ENCODE data around the gene PRR5.
A peak's percentile ranks its signal among the peaks of the same experiment; 100 is the strongest.
"Not testable (repeated sequence)": the region's sequence is repeated elsewhere in the genome, so short reads cannot be mapped to it uniquely, and the experiment has no call there.

Gene PRR5, protein sequence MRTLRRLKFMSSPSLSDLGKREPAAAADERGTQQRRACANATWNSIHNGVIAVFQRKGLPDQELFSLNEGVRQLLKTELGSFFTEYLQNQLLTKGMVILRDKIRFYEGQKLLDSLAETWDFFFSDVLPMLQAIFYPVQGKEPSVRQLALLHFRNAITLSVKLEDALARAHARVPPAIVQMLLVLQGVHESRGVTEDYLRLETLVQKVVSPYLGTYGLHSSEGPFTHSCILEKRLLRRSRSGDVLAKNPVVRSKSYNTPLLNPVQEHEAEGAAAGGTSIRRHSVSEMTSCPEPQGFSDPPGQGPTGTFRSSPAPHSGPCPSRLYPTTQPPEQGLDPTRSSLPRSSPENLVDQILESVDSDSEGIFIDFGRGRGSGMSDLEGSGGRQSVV

DNA sequence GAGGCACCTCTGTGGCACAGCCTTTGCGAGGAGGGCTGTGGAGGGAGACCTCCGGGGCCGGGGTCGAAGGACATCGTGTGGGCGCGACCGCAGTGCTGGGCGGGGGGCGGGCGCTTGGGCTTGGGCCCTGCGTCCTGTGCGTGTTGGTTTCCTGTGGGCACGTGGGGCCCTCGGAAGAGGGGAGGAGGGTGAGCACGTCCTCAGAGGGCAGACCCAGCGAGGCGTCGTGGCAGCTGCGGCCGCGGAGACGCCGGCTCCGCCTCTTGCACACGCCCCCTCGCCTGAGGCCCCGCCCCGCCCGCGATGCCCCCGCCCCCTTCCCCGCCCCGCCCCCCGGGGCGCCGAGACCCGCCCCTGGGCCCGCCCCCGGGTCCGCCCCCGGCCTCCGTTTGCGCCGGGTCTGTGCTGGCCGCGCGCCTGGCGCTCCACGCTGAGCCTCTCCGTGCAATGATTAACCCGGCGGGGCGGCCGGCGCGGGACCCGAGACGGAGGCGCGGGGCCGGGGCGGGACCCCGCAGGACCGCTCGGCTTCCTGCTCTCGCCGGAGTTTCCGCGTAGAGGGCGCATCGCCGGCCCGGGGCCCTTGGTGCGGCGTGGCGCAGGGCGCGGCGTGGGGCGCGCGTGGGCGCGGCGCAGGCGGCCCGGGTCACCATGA is at the start of gene PRR5:
Gene PRR5, plus strand, starts transcription at position 381 of the 655 bp plus-strand sequence. Its CDS starts 271 bp downstream, at position 652.
- DNase-seq (ENCODE audit: low spot score) = peak; percentile 90

DNA sequence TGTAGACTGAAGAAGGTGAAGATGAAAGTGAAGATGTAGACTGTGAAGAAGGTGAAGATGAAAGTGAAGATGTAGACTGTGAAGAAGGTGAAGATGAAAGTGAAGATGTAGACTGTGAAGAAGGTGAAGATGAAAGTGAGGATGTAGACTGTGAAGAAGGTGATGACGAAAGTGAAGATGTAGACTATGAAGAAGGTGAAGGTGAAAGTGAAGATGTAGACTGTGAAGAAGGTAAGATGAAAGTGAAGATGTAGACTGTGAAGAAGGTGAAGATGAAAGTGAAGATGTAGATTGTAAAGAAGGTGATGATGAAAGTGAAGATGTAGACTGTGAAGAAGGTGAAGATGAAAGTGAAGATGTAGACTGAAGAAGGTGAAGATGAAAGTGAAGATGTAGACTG is 49.1 kb upstream of the PRR5 start:
- DNase-seq (ENCODE audit: low spot score) = not testable (repeated sequence)

DNA sequence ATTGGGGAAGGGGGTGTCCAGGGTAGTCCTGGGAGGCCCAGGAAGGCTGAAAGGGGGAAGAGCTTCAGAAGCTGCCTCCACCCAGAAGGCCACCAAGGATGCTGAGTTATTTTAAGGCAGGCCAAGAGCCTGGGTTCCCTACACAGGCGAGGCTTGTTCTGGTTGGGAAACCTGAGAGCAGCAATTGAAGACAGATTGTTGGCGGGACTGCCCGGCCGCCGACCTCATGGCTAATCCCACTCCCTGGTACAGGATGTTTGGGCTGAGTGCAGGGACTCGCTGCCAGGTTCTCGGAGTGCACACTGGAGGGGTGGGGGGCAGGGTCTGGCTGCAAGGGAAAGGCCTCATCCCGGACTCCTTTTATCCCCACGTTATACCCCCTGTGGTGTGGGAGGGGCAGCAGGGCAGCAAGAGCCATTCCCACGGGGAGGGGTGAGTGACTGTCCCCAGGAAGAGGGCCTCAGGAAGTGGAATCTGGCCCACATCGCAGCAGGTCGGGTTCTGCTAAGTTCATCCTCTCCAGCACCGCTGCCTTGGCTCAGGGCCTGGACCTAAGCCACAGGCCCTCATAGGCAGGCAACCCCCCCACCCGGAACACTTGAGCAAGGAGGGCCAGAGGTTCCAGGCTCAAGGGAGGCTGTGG is 43.6 kb upstream of the PRR5 start:
- DNase-seq (ENCODE audit: low spot score) = peak; percentile 77

DNA sequence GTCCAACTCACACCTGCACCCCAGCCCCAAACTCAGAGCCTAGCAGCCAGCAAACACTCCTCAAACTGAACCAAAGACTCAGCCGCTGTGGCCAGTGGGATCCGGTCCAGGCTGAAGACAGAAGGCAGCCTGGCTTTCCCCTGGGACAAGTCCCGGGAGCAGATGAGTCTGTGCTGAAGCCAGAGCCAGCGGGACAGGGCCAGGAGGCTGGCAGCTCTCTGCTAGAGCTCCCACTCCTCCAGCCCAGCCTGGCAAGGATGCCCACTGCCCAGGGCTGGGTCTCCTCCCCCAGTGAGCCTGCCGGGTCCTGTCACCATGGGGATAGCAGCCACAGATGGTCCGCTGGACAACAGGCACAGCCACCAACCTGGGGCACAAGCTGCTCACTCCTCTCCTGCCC is 42.9 kb upstream of the PRR5 start:
- peak; percentile 75 for DNase-seq (ENCODE audit: low spot score)

DNA sequence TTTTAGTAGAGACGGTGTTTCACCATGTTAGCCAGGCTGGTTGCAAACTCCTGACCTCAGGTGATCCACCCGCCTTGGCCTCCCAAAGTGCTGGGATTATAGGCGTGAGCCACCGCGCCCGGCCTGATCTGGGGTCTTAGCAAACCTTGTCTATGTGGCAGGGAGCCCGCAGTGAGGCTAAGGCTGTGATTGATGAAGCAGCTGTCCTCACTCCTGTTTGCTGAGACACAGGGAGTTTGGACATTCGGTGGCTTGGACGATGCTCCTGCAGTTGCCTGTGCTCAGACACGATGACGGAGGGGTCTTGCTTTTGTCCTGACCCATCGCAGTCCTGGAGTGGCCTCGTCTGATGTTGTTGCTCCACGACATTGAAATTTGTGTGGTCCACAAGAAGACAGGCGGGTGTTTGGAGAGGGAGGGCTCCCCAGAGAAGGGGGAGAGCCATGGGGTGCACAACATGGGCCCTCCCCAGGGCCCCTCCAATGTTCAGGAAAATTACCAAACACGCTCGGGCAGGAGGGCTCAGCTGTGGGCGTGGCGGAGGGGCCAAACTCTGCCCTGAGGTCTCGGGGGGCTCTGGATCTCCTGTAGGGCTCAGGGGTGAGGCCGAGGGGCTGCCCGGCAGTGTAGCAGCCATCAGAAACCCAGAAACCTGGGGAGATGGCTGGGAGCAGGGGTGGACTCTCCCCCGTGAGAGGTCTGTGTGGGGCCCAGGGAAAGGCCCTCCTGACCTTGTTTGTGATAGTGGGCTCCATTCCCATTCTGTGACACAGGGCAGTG is 41.8 kb upstream of the PRR5 start:
- DNase-seq (ENCODE audit: low spot score) = no peak

DNA sequence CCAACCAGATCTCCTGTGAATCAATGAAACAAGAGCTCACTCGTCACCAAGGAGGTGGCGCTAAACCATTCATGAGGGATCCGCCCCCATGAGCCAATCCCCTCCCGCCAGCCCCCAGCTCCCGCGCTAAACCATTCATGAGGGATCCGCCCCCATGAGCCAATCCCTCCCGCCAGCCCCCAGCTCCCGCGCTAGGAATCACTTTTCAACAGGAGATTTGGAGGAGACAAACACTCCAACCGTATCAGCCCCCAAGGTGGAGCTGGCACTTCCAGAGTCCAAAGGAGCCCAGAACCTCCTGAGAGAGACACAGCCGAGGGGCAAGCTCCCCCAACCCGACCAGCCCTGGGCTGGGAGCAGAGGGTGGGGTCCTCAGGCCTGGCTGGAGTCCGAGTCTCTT is 40.9 kb upstream of the PRR5 start:
- DNase-seq (ENCODE audit: low spot score) = no peak

DNA sequence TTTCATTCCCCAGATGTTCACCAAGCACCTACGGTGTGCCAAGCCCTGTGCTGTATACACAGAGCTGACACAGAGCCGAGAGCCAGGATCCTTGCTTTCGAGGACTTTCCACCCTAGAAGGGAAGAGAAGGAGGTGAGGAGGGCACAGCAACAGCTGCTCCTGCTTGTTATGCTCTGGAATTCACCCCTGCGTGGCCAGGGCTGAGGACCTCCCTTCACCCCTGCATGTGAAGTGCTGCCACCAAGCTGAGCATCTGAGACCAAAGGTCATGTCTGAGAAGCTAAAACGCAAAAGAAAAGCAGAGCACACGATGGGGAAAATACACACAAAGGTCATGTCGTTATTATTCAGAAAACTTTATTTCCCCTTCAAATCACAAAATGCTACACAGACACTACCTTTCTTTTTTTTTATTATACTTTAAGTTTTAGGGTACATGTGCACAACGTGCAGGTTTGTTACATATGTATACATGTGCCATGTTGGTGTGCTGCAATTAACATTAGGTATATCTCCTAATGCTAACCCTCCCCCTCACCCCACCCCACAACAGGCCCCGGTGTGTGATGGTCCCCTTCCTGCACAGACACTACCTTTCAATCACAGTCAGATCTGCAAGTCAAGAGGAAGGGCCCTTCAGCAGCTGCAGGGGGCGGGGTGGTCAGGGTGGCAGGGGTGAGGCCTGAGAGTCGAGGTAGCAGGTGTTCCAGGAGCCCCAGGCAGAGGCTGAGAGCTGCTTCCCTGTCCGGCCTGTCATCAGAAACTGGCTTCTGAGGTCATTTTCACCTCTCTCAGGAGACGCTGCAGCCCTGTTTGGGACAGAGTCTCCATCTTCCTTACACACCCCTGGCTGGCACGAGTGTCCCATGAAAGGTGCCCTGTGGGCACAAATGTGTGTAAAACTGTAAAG is 40.1 kb upstream of the PRR5 start:
- no peak for DNase-seq (ENCODE audit: low spot score)

DNA sequence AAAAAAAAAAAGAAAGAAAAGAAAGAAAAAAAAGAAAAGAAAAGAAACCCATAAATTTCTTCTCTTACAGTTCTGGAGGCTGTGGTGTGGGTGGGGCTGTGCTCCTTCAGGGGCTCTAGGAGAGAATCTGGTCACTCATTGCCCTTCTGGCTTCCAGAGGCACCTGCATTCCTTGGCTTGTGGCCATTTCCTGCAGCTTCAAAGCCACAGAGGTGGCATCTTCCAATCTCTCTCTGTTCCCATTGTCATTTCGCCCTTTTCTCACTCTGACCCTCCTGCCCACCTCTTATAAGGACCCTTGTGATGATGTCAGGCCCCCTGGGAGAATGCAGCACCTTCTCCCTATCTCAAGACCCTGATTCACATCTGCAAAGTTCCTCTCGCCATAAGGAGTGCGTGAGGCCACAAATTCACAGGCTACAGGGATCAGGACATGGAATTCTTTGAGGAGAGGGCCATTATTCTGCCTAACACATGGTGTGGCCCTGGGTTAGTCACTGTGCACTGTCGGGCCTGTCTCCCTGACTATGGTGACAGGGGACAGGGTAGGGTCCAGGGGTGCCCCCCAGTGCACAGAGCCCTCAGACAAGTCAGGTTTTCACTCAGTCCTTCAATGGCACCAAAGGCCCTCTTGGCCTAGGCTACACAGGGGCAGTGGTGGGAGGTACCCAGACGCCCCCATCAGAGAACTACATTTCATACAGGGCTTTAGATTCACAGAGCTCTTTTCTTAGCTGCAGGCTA is 38.6 kb upstream of the PRR5 start:
- no peak for DNase-seq (ENCODE audit: low spot score)

DNA sequence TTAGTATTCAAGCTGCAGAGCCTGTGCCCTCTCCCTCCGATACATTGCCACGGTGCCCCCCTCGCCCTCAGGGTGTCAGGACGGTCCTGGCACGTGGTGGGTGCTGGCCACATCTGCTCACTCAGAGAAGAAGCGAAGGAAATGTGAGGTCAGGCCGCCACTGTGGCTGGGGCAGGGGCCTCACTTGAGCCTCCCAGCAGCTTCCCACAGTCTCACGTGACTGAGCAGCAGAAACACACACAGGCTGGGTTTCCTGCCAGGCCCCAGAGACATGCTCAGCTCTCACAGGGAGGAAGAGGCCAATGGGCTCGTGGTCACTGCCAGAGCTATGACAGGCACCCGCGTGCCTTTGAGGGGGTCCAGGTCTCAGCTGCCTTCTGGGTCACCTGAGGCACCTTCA is 37.9 kb upstream of the PRR5 start:
- no peak for DNase-seq (ENCODE audit: low spot score)

DNA sequence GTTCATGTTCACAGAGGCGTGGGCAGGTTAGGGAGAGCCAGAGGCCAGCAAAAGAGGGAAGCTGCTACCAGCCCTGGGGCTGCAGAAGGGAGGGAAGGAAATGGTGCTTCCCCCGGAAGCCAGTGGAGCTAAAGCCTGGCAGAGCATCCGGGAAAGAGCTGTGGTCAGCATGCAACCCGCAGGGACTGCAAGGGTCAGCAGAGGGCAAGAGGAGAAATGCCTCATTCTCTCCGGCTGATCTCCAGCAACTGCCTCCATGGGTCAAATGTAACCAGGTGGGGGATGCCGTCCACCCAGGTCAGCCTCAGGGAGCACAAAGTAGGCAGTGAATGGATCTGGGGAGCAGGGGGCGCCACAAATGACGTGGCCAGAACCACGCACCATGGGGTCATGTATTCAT is 36.9 kb upstream of the PRR5 start:
- DNase-seq (ENCODE audit: low spot score) = no peak

DNA sequence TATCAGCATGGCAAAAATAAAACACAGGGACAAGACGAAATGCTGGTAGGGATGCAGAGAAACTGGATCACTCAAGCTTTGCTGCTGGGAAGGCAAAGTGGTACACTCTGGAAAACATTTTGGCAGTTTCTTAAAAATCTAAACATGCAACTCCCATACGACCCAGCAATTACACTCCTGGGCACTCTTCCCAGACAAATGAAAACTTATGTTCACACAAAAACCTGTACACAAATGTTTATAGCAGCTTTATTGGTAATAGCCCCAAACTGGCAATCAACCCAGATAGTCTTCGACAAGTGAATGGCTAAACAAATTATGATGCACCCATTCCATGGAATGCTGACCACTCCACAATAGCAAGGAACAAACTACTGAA is 35.8 kb upstream of the PRR5 start:
- no peak for DNase-seq (ENCODE audit: low spot score)

DNA sequence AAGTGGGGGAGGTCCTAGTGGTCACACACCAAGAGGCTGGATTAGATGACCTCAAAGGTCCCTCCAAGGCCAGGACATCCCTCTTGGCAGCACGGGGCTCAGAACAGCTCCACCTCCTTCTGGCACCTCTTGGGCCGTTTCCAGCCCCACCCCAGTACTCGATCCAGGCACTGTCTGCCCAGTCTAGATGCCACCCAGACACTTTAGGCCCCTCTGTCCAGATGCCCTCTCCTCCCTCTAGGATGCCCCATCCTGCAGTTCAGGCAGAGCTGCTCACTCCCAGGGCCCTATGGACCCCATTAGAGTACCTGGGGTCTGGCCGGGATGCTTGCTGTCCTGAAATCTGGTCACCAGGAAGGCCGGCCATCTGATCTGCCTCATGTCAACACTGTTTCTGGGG is 34.7 kb upstream of the PRR5 start:
- no peak for DNase-seq (ENCODE audit: low spot score)

DNA sequence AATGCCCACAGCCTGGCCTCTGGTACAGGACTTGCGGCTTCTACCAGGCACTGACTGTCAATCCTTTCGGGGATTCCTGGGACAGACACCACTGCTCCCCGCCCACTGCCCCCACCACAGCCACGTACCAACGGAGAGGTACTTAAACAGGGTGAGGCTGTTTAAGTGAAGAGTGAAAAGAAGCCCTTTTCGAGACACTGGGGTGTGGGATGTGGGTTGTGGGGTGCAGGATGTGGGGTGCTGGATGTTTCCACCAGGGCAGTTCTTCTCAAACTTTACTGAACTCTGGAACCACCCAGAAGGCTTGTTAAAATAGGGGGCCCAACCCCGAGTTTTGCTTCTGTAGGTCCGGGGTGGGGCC is 34.2 kb upstream of the PRR5 start:
- no peak for DNase-seq (ENCODE audit: low spot score)

DNA sequence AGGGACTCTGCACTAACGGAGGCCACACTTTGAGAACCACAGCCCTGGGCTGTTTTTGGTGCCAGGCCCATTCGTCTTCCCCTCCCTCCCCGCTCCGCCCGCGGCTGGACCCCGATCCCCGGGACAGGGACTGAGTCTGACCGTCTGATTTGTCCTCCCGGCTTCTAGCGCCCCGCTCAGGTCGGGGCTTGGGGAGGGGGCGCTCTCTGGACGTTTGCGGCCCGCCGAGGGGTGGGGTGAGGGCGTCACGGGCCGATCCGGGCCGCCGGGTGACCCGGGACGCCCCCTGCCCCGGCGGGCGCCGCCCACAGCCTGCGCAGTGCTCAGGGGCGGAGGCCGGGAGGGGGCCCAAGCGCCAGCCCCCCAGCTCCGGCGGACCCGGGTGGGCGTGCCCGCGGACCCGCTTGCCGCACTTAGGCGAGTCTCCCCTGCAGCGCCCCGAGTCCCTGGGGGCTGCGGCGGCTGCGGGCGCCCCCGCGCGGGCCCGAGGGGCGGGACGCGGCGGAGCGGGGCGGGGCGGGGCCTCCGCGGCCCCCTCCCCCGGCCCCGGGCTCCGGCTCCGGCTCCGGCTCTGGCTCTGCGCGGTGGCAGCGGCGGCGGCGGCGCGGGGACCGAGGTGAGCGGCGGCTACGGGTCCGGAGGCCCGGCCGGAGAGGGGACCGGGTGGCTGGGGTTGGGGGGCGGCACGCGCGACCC is 33.7 kb upstream of the PRR5 start:
- DNase-seq (ENCODE audit: low spot score) = peak; percentile 58

DNA sequence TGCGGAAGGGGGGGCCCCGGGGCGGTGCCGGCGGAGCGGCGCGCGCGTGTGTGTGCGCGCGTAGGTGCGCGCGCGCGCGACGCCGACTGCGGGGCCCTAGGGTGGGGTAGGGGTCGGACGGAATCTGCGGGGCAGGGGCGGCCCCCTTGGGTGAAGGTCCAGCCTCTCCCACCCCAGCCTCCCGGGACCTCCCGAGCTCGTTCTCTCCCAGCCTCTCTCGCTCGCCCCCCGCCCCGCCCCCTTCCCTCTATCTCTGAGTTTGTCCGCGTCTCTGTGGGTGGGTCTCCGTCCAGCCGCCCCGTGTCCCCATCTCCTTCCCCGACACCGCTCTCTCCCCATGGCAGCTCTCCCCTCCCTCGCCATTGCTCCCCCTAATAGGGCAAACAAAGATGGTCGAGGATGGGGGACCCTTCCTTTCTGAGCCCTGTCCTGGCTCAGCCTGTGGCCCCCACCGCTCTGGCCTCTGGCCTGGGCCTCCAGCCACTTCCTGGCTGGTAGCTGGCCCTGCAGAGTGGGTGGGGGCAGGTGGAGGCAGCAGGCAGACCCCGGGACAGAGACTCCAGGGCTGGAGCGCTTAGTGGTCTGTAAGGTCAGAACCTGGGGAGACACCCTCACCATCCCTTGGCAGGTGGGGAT is 33.0 kb upstream of the PRR5 start:
- DNase-seq (ENCODE audit: low spot score) = no peak

DNA sequence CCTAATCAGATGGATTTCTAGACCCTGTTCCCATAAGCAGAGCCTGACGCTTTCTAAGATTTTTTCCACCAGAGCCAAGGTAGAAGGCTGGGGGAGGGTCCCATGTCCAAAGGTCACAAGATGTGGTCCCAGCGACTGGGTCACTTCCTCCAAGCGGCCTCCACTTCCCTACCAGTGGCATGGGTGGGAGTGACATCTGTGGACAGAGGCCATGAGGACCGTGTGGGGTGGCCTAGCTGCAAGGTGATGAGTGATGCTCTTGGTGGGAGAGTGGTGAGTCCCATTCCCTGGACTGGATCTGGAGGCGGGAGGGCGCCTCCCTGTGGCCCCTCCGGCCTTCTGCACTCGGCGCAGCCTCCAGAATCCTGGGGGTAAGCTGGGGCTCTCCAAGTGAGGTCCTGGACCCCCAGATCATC is 32.4 kb upstream of the PRR5 start:
- peak; percentile 67 for DNase-seq (ENCODE audit: low spot score)

DNA sequence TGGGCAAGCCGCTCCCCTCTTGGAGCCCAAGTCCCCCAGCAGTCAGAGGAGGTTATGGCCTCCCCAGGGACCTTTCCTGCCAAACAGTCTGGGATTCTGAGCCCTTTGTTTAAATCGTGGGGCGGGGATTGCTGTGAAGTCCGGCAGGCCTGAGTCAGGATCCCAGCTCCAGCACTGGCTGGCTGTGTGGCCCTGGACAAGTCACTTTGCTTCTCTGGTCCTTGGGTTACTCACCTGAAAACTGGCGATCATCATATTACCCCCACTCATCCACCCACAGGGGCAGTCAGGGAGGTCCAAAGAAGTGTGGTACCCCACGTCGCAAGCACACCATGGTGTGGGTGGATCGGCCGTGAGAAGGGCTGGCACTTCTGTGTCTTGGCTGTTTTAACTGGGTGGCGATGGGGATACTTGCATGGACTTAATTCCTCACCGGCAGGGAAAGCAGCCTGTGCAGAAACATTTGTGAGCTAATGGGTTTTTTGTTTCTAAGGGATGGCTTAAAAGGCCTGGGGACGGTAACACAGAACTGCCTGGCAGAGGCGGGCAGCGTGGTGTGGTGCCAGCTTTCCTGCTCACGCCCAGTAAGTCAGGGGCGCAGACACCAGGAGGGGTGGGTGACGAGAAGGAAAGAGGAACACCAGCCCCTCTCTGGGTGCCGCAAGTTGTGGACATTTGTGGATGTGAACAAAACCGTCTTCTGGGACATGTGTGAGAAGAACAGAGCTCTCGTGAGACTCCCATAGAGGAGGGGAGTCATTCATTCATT is 31.6 kb upstream of the PRR5 start:
- no peak for DNase-seq (ENCODE audit: low spot score)

DNA sequence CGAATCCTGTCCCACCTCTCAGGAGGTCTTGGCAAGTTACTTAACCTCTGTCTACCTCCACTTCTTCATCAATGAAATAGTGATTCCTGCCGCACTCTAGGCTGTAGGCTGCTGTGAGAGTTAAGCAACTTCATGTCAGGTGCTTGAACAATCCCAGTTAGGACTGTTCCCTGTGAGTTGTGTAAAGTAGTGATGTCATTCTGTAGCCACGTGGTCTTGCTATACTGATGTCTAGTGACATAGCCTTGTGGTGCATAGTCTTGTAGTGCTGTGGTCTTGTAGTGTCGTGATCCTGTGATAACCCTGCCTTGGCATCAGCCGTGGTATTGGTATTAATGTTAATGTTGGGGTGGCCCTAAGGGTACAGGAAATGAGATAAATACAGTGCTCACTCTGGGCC is 30.3 kb upstream of the PRR5 start:
- DNase-seq (ENCODE audit: low spot score) = no peak

DNA sequence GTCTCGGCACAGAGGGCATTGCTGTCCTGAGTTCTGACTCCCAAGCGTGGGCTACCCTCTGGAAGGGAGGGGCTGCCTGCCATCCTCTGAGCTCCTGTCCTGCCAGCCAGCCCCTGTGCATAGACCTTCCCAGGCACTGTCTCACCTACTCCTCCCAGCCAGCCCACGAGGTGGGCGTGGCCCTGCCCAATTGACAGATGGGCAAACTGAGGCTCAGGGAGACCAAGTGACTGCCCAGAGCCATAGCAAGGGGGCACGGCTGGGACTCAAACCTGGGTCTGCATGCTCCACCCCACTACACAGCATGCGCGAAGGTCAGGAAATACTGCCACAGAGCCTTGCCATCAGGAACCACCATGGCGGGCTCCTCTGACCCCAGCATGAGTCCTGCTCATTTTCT is 29.4 kb upstream of the PRR5 start:
- DNase-seq (ENCODE audit: low spot score) = no peak
